GM12878 (cell line): Measurements from ENCODE around the gene ZSWIM6. TPM values are rescaled to one million over a fixed set of nuclear protein-coding genes. Genes with fewer than 3 reads are reported as not detected.

ENCODE experiments used
- FOS ChIP-seq: IDR thresholded peaks from 3 replicates; pipeline ENCODE4 v1.6.1; 2011; ENCODE audit warnings: borderline replicate concordance; ENCODE audit not compliant: insufficient read length; ENCODE audit errors: extremely low read depth
- PKNOX1 ChIP-seq: fragments of 450-650 bp; IDR thresholded peaks from 2 replicates; pipeline ENCODE4 v1.6.1; 2016; ENCODE audit warnings: mild to moderate bottlenecking
- POLR2AphosphoS2 ChIP-seq: IDR thresholded peaks from 2 replicates; pipeline ENCODE4 v1.6.1; 2011; ENCODE audit warnings: low read depth, mild to moderate bottlenecking, low read length, improper control_type of control experiment, moderate library complexity
- RELA ChIP-seq: fragments of 450-650 bp; IDR thresholded peaks from 2 replicates; pipeline ENCODE4 v1.8.0; 2014; ENCODE audit warnings: borderline replicate concordance; ENCODE audit not compliant: partially characterized antibody
- SPI1 ChIP-seq: IDR thresholded peaks from 2 replicates; pipeline ENCODE4 v1.6.1; 2011; ENCODE audit warnings: low read depth, mild to moderate bottlenecking, low read length, moderate library complexity, borderline replicate concordance; ENCODE audit not compliant: insufficient read depth
- SUZ12 ChIP-seq: fragments of 200-600 bp; sonication (generic); IDR thresholded peaks from one replicate; pipeline ENCODE4 v1.6.1; 2018; ENCODE audit warnings: antibody characterized with exemption, mild to moderate bottlenecking; ENCODE audit not compliant: unreplicated experiment
- polyA plus RNA-seq, 11 experiments: library from polyadenylated mRNA; depleted of rRNA in 4 of 11; unstranded in 6 of 11; stranded (reverse) in 5 of 11; fragments of >200 nt; fragmentation: Nextera tagmentation in 4 of 11; fragmentation: Illumina TruSeq in 1 of 11; extraction: Ambion mirVana in 4 of 11; extraction: Trizol in 1 of 11; gene quantifications; 1 replicate in 1 of 11; 2 replicates in 10 of 11; pipeline versions ENCODE4 v1.2.1 to v1.2.3, GENCODE V29; 2011 to 2016; ENCODE audit warnings: inconsistent platforms in 2 of 11, missing spikeins in 2 of 11, low read depth in 1 of 11
- total RNA-seq, 4 experiments: library from RNA; depleted of rRNA in 3 of 4; stranded (reverse); fragments of >200 nt in 3 of 4; fragmentation: Illumina TruSeq in 1 of 4; extraction: Trizol in 1 of 4; gene quantifications; 2 replicates each; pipeline versions ENCODE4 v1.2.1 to v1.2.3, GENCODE V29; 2013 to 2021
- TF ChIP-seq, protein P1 (sequence below): IDR thresholded peaks from 2 replicates; pipeline ENCODE4 v1.6.1; 2011; ENCODE audit warnings: borderline replicate concordance, low read depth, mild to moderate bottlenecking, moderate library complexity, mixed read lengths, low read length; ENCODE audit not compliant: insufficient read depth; ENCODE audit errors: extremely low read length
- TF ChIP-seq, protein P2 (sequence below): fragments of 450-650 bp; conservative IDR thresholded peaks from 2 replicates; pipeline ENCODE4 v1.6.1; 2017; ENCODE audit warnings: mild to moderate bottlenecking, moderate library complexity

The ZSWIM6 gene
- total and polyA plus RNA-seq, 10 of the 15 experiments (the other 5 are each of a cell fraction or from before 2014, with no cell fraction given): 0.53 to 6.2 (median 3.4) TPM

- TF ChIP-seq FOS (no peak), PKNOX1 (no peak), SUZ12 (no peak), POLR2AphosphoS2 (no peak), SPI1 (no peak), RELA (no peak)
- TF ChIP-seq, protein P1, sequence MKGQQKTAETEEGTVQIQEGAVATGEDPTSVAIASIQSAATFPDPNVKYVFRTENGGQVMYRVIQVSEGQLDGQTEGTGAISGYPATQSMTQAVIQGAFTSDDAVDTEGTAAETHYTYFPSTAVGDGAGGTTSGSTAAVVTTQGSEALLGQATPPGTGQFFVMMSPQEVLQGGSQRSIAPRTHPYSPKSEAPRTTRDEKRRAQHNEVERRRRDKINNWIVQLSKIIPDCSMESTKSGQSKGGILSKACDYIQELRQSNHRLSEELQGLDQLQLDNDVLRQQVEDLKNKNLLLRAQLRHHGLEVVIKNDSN: no peak
- TF ChIP-seq, protein P2, sequence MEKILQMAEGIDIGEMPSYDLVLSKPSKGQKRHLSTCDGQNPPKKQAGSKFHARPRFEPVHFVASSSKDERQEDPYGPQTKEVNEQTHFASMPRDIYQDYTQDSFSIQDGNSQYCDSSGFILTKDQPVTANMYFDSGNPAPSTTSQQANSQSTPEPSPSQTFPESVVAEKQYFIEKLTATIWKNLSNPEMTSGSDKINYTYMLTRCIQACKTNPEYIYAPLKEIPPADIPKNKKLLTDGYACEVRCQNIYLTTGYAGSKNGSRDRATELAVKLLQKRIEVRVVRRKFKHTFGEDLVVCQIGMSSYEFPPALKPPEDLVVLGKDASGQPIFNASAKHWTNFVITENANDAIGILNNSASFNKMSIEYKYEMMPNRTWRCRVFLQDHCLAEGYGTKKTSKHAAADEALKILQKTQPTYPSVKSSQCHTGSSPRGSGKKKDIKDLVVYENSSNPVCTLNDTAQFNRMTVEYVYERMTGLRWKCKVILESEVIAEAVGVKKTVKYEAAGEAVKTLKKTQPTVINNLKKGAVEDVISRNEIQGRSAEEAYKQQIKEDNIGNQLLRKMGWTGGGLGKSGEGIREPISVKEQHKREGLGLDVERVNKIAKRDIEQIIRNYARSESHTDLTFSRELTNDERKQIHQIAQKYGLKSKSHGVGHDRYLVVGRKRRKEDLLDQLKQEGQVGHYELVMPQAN: no peak
Measured at GRCh38 chr5:61407706-61408270, 75.7 kb downstream of the ZSWIM6 start (continued).
